Measurements from ENCODE around the gene GNA14.

GRCh38 chr9:77447646-77448045, 200.5 kb downstream of the GNA14 start:
- TF ChIP-seq POLR2A (IDR thresholded peaks at IDR 0.05): no peak
- TF ChIP-seq, protein P1, sequence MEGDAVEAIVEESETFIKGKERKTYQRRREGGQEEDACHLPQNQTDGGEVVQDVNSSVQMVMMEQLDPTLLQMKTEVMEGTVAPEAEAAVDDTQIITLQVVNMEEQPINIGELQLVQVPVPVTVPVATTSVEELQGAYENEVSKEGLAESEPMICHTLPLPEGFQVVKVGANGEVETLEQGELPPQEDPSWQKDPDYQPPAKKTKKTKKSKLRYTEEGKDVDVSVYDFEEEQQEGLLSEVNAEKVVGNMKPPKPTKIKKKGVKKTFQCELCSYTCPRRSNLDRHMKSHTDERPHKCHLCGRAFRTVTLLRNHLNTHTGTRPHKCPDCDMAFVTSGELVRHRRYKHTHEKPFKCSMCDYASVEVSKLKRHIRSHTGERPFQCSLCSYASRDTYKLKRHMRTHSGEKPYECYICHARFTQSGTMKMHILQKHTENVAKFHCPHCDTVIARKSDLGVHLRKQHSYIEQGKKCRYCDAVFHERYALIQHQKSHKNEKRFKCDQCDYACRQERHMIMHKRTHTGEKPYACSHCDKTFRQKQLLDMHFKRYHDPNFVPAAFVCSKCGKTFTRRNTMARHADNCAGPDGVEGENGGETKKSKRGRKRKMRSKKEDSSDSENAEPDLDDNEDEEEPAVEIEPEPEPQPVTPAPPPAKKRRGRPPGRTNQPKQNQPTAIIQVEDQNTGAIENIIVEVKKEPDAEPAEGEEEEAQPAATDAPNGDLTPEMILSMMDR (IDR thresholded peaks at IDR 0.05): no peak
